ENCODE results near the gene KLHDC10. TPM values are rescaled to one million over a fixed set of nuclear protein-coding genes. Genes with fewer than 3 reads are reported as not detected.
"Not testable (repeated sequence)": the region's sequence is repeated elsewhere in the genome, so short reads cannot be mapped to it uniquely, and the experiment has no call there.

Gene KLHDC10
- total RNA-seq, 1 experiment from 2014 or later: 92.0 TPM

- DNase-seq: no peak
- H3K27me3 ChIP-seq: no peaks in the 10 kb centered on the region
- no peaks in the 10 kb centered on the region for H3K9me3 ChIP-seq (replicated peaks)
- H3K4me1 ChIP-seq: no peaks in the 10 kb centered on the region
- no peak overlapping the region for H3K4me3 ChIP-seq
- no peak overlapping the region for H3K27ac ChIP-seq
- peaks cover 20% of the 10 kb centered on the region for H3K36me3 ChIP-seq
Observed at GRCh38 chr7:130095812-130096211, 25.5 kb downstream of the KLHDC10 start.

GRCh38 chr7:130096243-130096827 lies 26.0 kb downstream of the KLHDC10 start:
- DNase-seq: peak in 1 of 2 experiments; percentile 34
- Histone ChIP-seq H3K4me1 (no peaks in the 10 kb centered on the region), H3K27ac (no peak overlapping the region), H3K36me3 (peaks cover 19% of the 10 kb centered on the region), H3K9me3 (replicated peaks) (no peaks in the 10 kb centered on the region), H3K27me3 (no peaks in the 10 kb centered on the region), H3K4me3 (no peak overlapping the region)

GRCh38 chr7:130099331-130099730 lies 29.0 kb downstream of the KLHDC10 start:
- no peaks in the 10 kb centered on the region for H3K4me1 ChIP-seq
- H3K4me3 ChIP-seq: no peak overlapping the region
- no peak overlapping the region for H3K27ac ChIP-seq
- peaks cover 24% of the 10 kb centered on the region for H3K36me3 ChIP-seq
- H3K27me3 ChIP-seq: no peaks in the 10 kb centered on the region
- H3K9me3 ChIP-seq (replicated peaks): no peaks in the 10 kb centered on the region
- DNase-seq: no peak

- no peak overlapping the region for H3K4me3 ChIP-seq
- DNase-seq: no peak
- no peaks in the 10 kb centered on the region for H3K27me3 ChIP-seq
- no peak overlapping the region for H3K27ac ChIP-seq
- H3K4me1 ChIP-seq: no peaks in the 10 kb centered on the region
- H3K9me3 ChIP-seq (replicated peaks): peaks cover 3% of the 10 kb centered on the region; the same call in 1 of the 2 replicates
- peaks cover 37% of the 10 kb centered on the region for H3K36me3 ChIP-seq
Observed at GRCh38 chr7:130102588-130102987, 32.3 kb downstream of the KLHDC10 start.

- H3K36me3 ChIP-seq: peaks cover 24% of the 10 kb centered on the region
- H3K4me3 ChIP-seq: no peak overlapping the region
- no peak overlapping the region for H3K27ac ChIP-seq
- peaks cover 7% of the 10 kb centered on the region; the same call in 1 of the 2 replicates for H3K9me3 ChIP-seq (replicated peaks)
- no peaks in the 10 kb centered on the region for H3K27me3 ChIP-seq
- H3K4me1 ChIP-seq: no peaks in the 10 kb centered on the region; the same call in 1 of the 2 replicates
- DNase-seq: no peak
Observed at GRCh38 chr7:130107949-130108674, 37.8 kb downstream of the KLHDC10 start.

- H3K27me3 ChIP-seq: no peaks in the 10 kb centered on the region
- no peaks in the 10 kb centered on the region; the same call in 1 of the 2 replicates for H3K4me1 ChIP-seq
- H3K36me3 ChIP-seq: peaks cover 24% of the 10 kb centered on the region
- no peak overlapping the region for H3K4me3 ChIP-seq
- H3K27ac ChIP-seq: no peak overlapping the region; the same call in 1 of the 2 replicates
- H3K9me3 ChIP-seq (replicated peaks): peaks cover 7% of the 10 kb centered on the region; the same call in 1 of the 2 replicates
- DNase-seq: no peak
Observed at GRCh38 chr7:130108809-130109208, 38.5 kb downstream of the KLHDC10 start.

- Histone ChIP-seq H3K27me3 (no peaks in the 10 kb centered on the region), H3K27ac (no peak overlapping the region), H3K9me3 (replicated peaks) (0 out of 2 replicates have a peak, but pooled peaks cover 4% of the 10 kb centered on the region), H3K36me3 (peaks cover 9% of the 10 kb centered on the region), H3K4me1 (no peaks in the 10 kb centered on the region; the same call in 1 of the 2 replicates), H3K4me3 (no peak overlapping the region)
- peak in 1 of 2 experiments; percentile 26 for DNase-seq
Observed at GRCh38 chr7:130112093-130112492, 41.8 kb downstream of the KLHDC10 start.

GRCh38 chr7:130112662-130113425 lies 42.5 kb downstream of the KLHDC10 start:
- Histone ChIP-seq H3K27me3 (no peaks in the 10 kb centered on the region), H3K4me3 (no peak overlapping the region), H3K9me3 (replicated peaks) (0 out of 2 replicates have a peak, but pooled peaks cover 4% of the 10 kb centered on the region), H3K36me3 (peaks cover 8% of the 10 kb centered on the region), H3K27ac (no peak overlapping the region), H3K4me1 (no peaks in the 10 kb centered on the region; the same call in 1 of the 2 replicates)
- DNase-seq: peak in 1 of 2 experiments; percentile 29

- H3K36me3 ChIP-seq: peaks cover 14% of the 10 kb centered on the region
- not testable (repeated sequence) for H3K9me3 ChIP-seq (replicated peaks); H3K27me3 ChIP-seq; DNase-seq; H3K4me1 ChIP-seq; H3K27ac ChIP-seq; H3K4me3 ChIP-seq
Observed at GRCh38 chr7:130113426-130113805, 43.1 kb downstream of the KLHDC10 start.

GRCh38 chr7:130113887-130114286 lies 43.6 kb downstream of the KLHDC10 start:
- 0 out of 2 replicates have a peak, but pooled peaks cover 4% of the 10 kb centered on the region for H3K9me3 ChIP-seq (replicated peaks)
- no peak for DNase-seq
- H3K27me3 ChIP-seq: no peaks in the 10 kb centered on the region
- no peak overlapping the region for H3K4me3 ChIP-seq
- H3K4me1 ChIP-seq: no peaks in the 10 kb centered on the region; the same call in 1 of the 2 replicates
- H3K27ac ChIP-seq: no peak overlapping the region
- H3K36me3 ChIP-seq: peaks cover 16% of the 10 kb centered on the region

- Histone ChIP-seq H3K27ac (no peak overlapping the region), H3K9me3 (replicated peaks) (0 out of 2 replicates have a peak, but pooled peaks cover 3% of the 10 kb centered on the region), H3K4me1 (no peaks in the 10 kb centered on the region; the same call in 1 of the 2 replicates), H3K27me3 (no peaks in the 10 kb centered on the region), H3K36me3 (peaks cover 16% of the 10 kb centered on the region), H3K4me3 (no peak overlapping the region)
- DNase-seq: no peak
Observed at GRCh38 chr7:130114374-130114773, 44.0 kb downstream of the KLHDC10 start.

GRCh38 chr7:130114776-130115175 lies 44.4 kb downstream of the KLHDC10 start:
- Histone ChIP-seq H3K27ac (no peak overlapping the region), H3K4me3 (no peak overlapping the region), H3K9me3 (replicated peaks) (no peaks in the 10 kb centered on the region), H3K4me1 (no peaks in the 10 kb centered on the region; the same call in 1 of the 2 replicates), H3K36me3 (peaks cover 17% of the 10 kb centered on the region), H3K27me3 (no peaks in the 10 kb centered on the region)
- no peak for DNase-seq

GRCh38 chr7:130118294-130118693 lies 48.0 kb downstream of the KLHDC10 start:
- H3K36me3 ChIP-seq: peaks cover 49% of the 10 kb centered on the region
- H3K4me1 ChIP-seq: no peaks in the 10 kb centered on the region
- DNase-seq: no peak
- no peak overlapping the region for H3K27ac ChIP-seq
- no peaks in the 10 kb centered on the region for H3K27me3 ChIP-seq
- H3K4me3 ChIP-seq: no peak overlapping the region
- no peaks in the 10 kb centered on the region for H3K9me3 ChIP-seq (replicated peaks)

- Histone ChIP-seq H3K36me3 (peaks cover 54% of the 10 kb centered on the region), H3K27me3 (no peaks in the 10 kb centered on the region), H3K9me3 (replicated peaks) (no peaks in the 10 kb centered on the region), H3K4me3 (no peak overlapping the region), H3K27ac (no peak overlapping the region), H3K4me1 (no peaks in the 10 kb centered on the region)
- no peak for DNase-seq
Observed at GRCh38 chr7:130118801-130119200, 48.5 kb downstream of the KLHDC10 start.

GRCh38 chr7:130123501-130123900 lies 53.2 kb downstream of the KLHDC10 start:
- H3K4me3 ChIP-seq: no peak overlapping the region
- no peak for DNase-seq
- H3K4me1 ChIP-seq: peaks cover 15% of the 10 kb centered on the region
- no peak overlapping the region for H3K27ac ChIP-seq
- H3K9me3 ChIP-seq (replicated peaks): no peaks in the 10 kb centered on the region
- no peaks in the 10 kb centered on the region for H3K27me3 ChIP-seq
- peaks cover 69% of the 10 kb centered on the region for H3K36me3 ChIP-seq
